Chondrocyte (in vitro differentiated cells): ENCODE results near the gene WDR27. TPM values are rescaled to one million over a fixed set of nuclear protein-coding genes. Genes with fewer than 3 reads are reported as not detected.

Experiments used
- DNase-seq: peaks from one replicate; pipeline ENCODE4 v3.0.0; 2021; ENCODE audit warnings: mixed read lengths, low spot score
- H3K27ac Mint-ChIP-seq: one replicate; pipeline ENCODE4 v1.8.0; 2021; ENCODE audit warnings: mild to moderate bottlenecking, moderate library complexity, mixed read lengths; ENCODE audit not compliant: unreplicated experiment
- H3K27me3 Mint-ChIP-seq: 2 replicates; pipeline ENCODE4 v1.8.0; 2021; ENCODE audit warnings: low read depth, mixed read lengths
- H3K36me3 Mint-ChIP-seq: 2 replicates; pipeline ENCODE4 v1.8.0; 2021; ENCODE audit warnings: low read depth, mixed read lengths
- H3K4me1 Mint-ChIP-seq: 2 replicates; pipeline ENCODE4 v1.8.0; 2021; ENCODE audit warnings: low read depth, mild to moderate bottlenecking, mixed read lengths
- H3K4me3 Mint-ChIP-seq: one replicate; pipeline ENCODE4 v1.8.0; 2021; ENCODE audit warnings: mild to moderate bottlenecking, moderate library complexity, mixed read lengths; ENCODE audit not compliant: unreplicated experiment
- H3K9me3 Mint-ChIP-seq: 2 replicates; pipeline ENCODE4 v1.8.0; 2021; ENCODE audit warnings: low read depth, mixed read lengths
- CTCF ChIP-seq: fragments of 200-600 bp; sonication (generic); IDR thresholded peaks from 2 replicates; pipeline ENCODE4 v1.5.0; 2021; ENCODE audit warnings: antibody characterized with exemption, mild to moderate bottlenecking, moderate library complexity
- total RNA-seq: library from RNA; stranded (reverse); gene quantifications from 3 replicates; pipeline ENCODE4 v1.2.1, GENCODE V29; 2021

The WDR27 gene
- total RNA-seq, 1 donor from 2014 or later, result 24.9 TPM

GRCh38 chr6:169642455-169642854, 59.4 kb downstream of the WDR27 start:
- Mint-ChIP-seq H3K36me3 (no peaks in the 10 kb centered on the region), H3K27ac (no peak overlapping the region), H3K4me1 (no peaks in the 10 kb centered on the region), H3K4me3 (no peak overlapping the region), H3K9me3 (no peaks in the 10 kb centered on the region), H3K27me3 (no peaks in the 10 kb centered on the region)
- no peak for TF ChIP-seq CTCF
- no peak for DNase-seq

- Mint-ChIP-seq H3K4me1 (no peaks in the 10 kb centered on the region), H3K27ac (no peak overlapping the region), H3K9me3 (no peaks in the 10 kb centered on the region), H3K36me3 (no peaks in the 10 kb centered on the region), H3K4me3 (no peak overlapping the region), H3K27me3 (no peaks in the 10 kb centered on the region)
- no peak for TF ChIP-seq CTCF
- DNase-seq, result no peak
Observed at GRCh38 chr6:169641461-169642085, 60.3 kb downstream of the WDR27 start.

GRCh38 chr6:169640983-169641382, 60.8 kb downstream of the WDR27 start:
- H3K4me3 Mint-ChIP-seq, result no peak overlapping the region
- no peak for DNase-seq
- TF ChIP-seq CTCF, result no peak
- no peaks in the 10 kb centered on the region for H3K36me3 Mint-ChIP-seq
- no peak overlapping the region for H3K27ac Mint-ChIP-seq
- H3K9me3 Mint-ChIP-seq, result no peaks in the 10 kb centered on the region
- H3K27me3 Mint-ChIP-seq, result no peaks in the 10 kb centered on the region
- no peaks in the 10 kb centered on the region for H3K4me1 Mint-ChIP-seq

GRCh38 chr6:169640351-169640852, 61.4 kb downstream of the WDR27 start:
- Mint-ChIP-seq H3K4me1 (no peaks in the 10 kb centered on the region), H3K4me3 (no peak overlapping the region), H3K27me3 (no peaks in the 10 kb centered on the region), H3K36me3 (no peaks in the 10 kb centered on the region), H3K27ac (no peak overlapping the region), H3K9me3 (no peaks in the 10 kb centered on the region)
- peak; percentile 10 for TF ChIP-seq CTCF
- no peak for DNase-seq

GRCh38 chr6:169639653-169640278, 62.1 kb downstream of the WDR27 start:
- no peak for DNase-seq
- Mint-ChIP-seq H3K4me3 (no peak overlapping the region), H3K9me3 (no peaks in the 10 kb centered on the region), H3K27ac (no peak overlapping the region), H3K27me3 (no peaks in the 10 kb centered on the region), H3K4me1 (no peaks in the 10 kb centered on the region), H3K36me3 (peaks cover under 1% of the 10 kb centered on the region)
- peak; percentile 4 for TF ChIP-seq CTCF
